Endothelial cell of umbilical vein (primary cell): ENCODE data around the gene ANKRD62. TPM values are rescaled to one million over a fixed set of nuclear protein-coding genes. Genes with fewer than 3 reads are reported as not detected.

Experiments
- BruUV-seq: library from RNA; stranded (reverse); fragments of 400-500 nt; replicated peaks from 2 replicates; lab custom pipeline; 2021; lab: Mats Ljungman, UMichigan
- CTCF ChIA-PET: fragments of 300-600, 350-600 bp; sonication (Branson Sonifier 250); formaldehyde crosslinking; loops from one replicate; lab custom pipeline; 2021; ENCODE audit warnings: antibody characterized with exemption, inconsistent platforms; lab: Charles Lee
- POLR2A ChIA-PET: fragments of 300-600, 350-600 bp; sonication (Branson Sonifier 250); formaldehyde crosslinking; loops from one replicate; lab custom pipeline; 2021; ENCODE audit warnings: antibody characterized with exemption, inconsistent platforms; lab: Charles Lee
- DNase-seq: peaks from one replicate; pipeline ENCODE4 v3.0.0-alpha.2; 2011; ENCODE audit warnings: low read depth, low spot score
- FAIRE-seq: peaks from 2 replicates; lab custom pipeline; 2011; peaks lifted over from hg19 to GRCh38; lab: Jason Lieb, UNC
- H2AFZ ChIP-seq: 2 replicates; pipeline ENCODE4 v1.6.0; 2012; ENCODE audit warnings: low read depth, low read length, control low read depth, inconsistent platforms
- H3K27ac ChIP-seq: 2 replicates; pipeline ENCODE4 v1.5.1; 2011; ENCODE audit warnings: low read depth, mild to moderate bottlenecking, control low read depth, low read length, moderate library complexity; ENCODE audit not compliant: insufficient read depth
- H3K27me3 ChIP-seq, 2 experiments: 2 replicates each; pipeline versions ENCODE4 v1.6.0 to v1.6.1; 2011; ENCODE audit warnings: low read length in 2 of 2, mixed read lengths in 1 of 2; ENCODE audit not compliant: control insufficient read depth in 2 of 2, insufficient read depth in 2 of 2
- H3K36me3 ChIP-seq, 2 experiments: 2 replicates in 1 of 2; 3 replicates in 1 of 2; pipeline ENCODE4 v1.5.1; 2011; ENCODE audit warnings: low read length in 2 of 2, mild to moderate bottlenecking in 1 of 2, moderate library complexity in 1 of 2; ENCODE audit not compliant: control insufficient read depth in 2 of 2, insufficient read depth in 2 of 2; ENCODE audit errors: extremely low read depth in 1 of 2
- H3K4me1 ChIP-seq: 3 replicates; pipeline ENCODE4 v1.5.1; 2011; ENCODE audit warnings: mild to moderate bottlenecking, low read length; ENCODE audit not compliant: control insufficient read depth, insufficient read depth; ENCODE audit errors: extremely low read depth
- H3K4me2 ChIP-seq: 2 replicates; pipeline ENCODE4 v1.6.1; 2011; ENCODE audit warnings: low read length, control low read depth, mixed read lengths; ENCODE audit not compliant: insufficient read depth
- H3K4me3 ChIP-seq, 3 experiments: fragments of 200-600 bp in 1 of 3; sonication (generic), shearing (Covaris generic) in 1 of 3; replicated peaks in 1 of 3; 2 replicates each; pipeline ENCODE4 v1.5.1; 2011 to 2016; ENCODE audit warnings: control low read depth in 3 of 3, low read length in 3 of 3, mild to moderate bottlenecking in 2 of 3, inconsistent platforms in 1 of 3, low read depth in 1 of 3, moderate library complexity in 1 of 3; ENCODE audit not compliant: insufficient read depth in 1 of 3
- H3K79me2 ChIP-seq: 2 replicates; pipeline ENCODE4 v1.6.0; 2012; ENCODE audit warnings: low read length, inconsistent platforms; ENCODE audit not compliant: control insufficient read depth, insufficient read depth
- H3K9ac ChIP-seq: replicated peaks from 2 replicates; pipeline ENCODE3; 2011; ENCODE audit warnings: low read length, control low read depth; ENCODE audit not compliant: insufficient read depth; ENCODE audit errors: extremely low read depth
- H3K9me1 ChIP-seq: replicated peaks from 3 replicates; pipeline ENCODE4 v1.6.0; 2011; ENCODE audit warnings: mild to moderate bottlenecking, low read length; ENCODE audit not compliant: control insufficient read depth, insufficient read depth; ENCODE audit errors: extremely low read depth
- H3K9me3 ChIP-seq: replicated peaks from 2 replicates; pipeline ENCODE4 v1.5.1; 2012; ENCODE audit warnings: low read length, inconsistent platforms; ENCODE audit not compliant: control insufficient read depth, insufficient read depth
- H4K20me1 ChIP-seq: replicated peaks from 2 replicates; pipeline ENCODE3; 2011; ENCODE audit warnings: mild to moderate bottlenecking, low read length; ENCODE audit not compliant: control insufficient read depth, insufficient read depth; ENCODE audit errors: extremely low read depth
- EZH2 ChIP-seq: IDR thresholded peaks from 2 replicates; pipeline ENCODE4 v1.6.1; 2012; ENCODE audit warnings: borderline replicate concordance, low read depth, mild to moderate bottlenecking, moderate library complexity, low read length, inconsistent platforms; ENCODE audit not compliant: severe bottlenecking
- FOS ChIP-seq: IDR thresholded peaks from 2 replicates; pipeline ENCODE4 v1.6.1; 2011; ENCODE audit warnings: mild to moderate bottlenecking, low read length, moderate library complexity, borderline replicate concordance; ENCODE audit not compliant: insufficient read depth
- GATA2 ChIP-seq: IDR thresholded peaks from 2 replicates; pipeline ENCODE4 v1.7.0; 2011; ENCODE audit warnings: low read depth, mild to moderate bottlenecking, moderate library complexity, mixed read lengths, low read length; ENCODE audit not compliant: insufficient read length, insufficient read depth
- JUN ChIP-seq: IDR thresholded peaks from 2 replicates; pipeline ENCODE4 v1.6.1; 2011; ENCODE audit warnings: borderline replicate concordance, low read depth; ENCODE audit not compliant: insufficient read length, insufficient read depth
- MYC ChIP-seq: IDR thresholded peaks from one replicate; pipeline ENCODE4 v1.6.1; 2011; ENCODE audit warnings: mild to moderate bottlenecking, low read depth, low read length
- POLR2A ChIP-seq: IDR thresholded peaks from 2 replicates; pipeline ENCODE4 v1.6.1; 2012; ENCODE audit warnings: low read depth, mild to moderate bottlenecking, control low read depth, low read length
- POLR2AphosphoS5 ChIP-seq: IDR thresholded peaks from 2 replicates; pipeline ENCODE4 v1.6.1; 2012; ENCODE audit warnings: low read depth, mild to moderate bottlenecking, control low read depth, low read length, moderate library complexity; ENCODE audit not compliant: insufficient read depth
- dilution Hi-C: fragments of 300-500 bp; cut with MboI; formaldehyde crosslinking; loops from one replicate; pipeline ENCODE4 v1.15.0; 2019; ENCODE audit warnings: low sequenced_read_pairs; ENCODE audit not compliant: extremely low pct_ligation_motif_present
- intact Hi-C: fragments of 100-400 bp; cut with micrococcal nuclease; formaldehyde crosslinking; loops from one replicate; pipeline ENCODE4 v1.10.0; 2022
- polyA plus RNA-seq, 4 experiments: library from polyadenylated mRNA; depleted of rRNA in 3 of 4; stranded (reverse) in 3 of 4; unstranded in 1 of 4; fragments of >200 nt; gene quantifications; 2 replicates each; pipeline versions ENCODE4 v1.2.1 to v1.2.3, GENCODE V29; 2011 to 2012; ENCODE audit warnings: missing spikeins in 1 of 4
- total RNA-seq: library from RNA; stranded (reverse); gene quantifications from 2 replicates; pipeline ENCODE4 v1.2.3, GENCODE V29; 2021
- TF ChIP-seq, protein P1 (sequence below), 2 donors: IDR thresholded peaks; 1 replicate in 1 of 2; 2 replicates in 1 of 2; pipeline ENCODE4 v1.5.1; 2011; ENCODE audit warnings: low read length in 2 of 2, mild to moderate bottlenecking in 2 of 2, moderate library complexity in 2 of 2, control low read depth in 1 of 2, inconsistent platforms in 1 of 2, low read depth in 1 of 2; ENCODE audit not compliant: insufficient read depth in 1 of 2; ENCODE audit errors: extremely low read depth in 1 of 2
- TF ChIP-seq, protein P2 (sequence below): IDR thresholded peaks from 2 replicates; pipeline ENCODE4 v1.6.1; 2011; ENCODE audit not compliant: insufficient read depth, insufficient read length

ANKRD62 gene
- total and polyA plus RNA-seq, 2 donors (not counting 3 experiments of a cell fraction or from before 2014, with no cell fraction given) = not detected

DNA sequence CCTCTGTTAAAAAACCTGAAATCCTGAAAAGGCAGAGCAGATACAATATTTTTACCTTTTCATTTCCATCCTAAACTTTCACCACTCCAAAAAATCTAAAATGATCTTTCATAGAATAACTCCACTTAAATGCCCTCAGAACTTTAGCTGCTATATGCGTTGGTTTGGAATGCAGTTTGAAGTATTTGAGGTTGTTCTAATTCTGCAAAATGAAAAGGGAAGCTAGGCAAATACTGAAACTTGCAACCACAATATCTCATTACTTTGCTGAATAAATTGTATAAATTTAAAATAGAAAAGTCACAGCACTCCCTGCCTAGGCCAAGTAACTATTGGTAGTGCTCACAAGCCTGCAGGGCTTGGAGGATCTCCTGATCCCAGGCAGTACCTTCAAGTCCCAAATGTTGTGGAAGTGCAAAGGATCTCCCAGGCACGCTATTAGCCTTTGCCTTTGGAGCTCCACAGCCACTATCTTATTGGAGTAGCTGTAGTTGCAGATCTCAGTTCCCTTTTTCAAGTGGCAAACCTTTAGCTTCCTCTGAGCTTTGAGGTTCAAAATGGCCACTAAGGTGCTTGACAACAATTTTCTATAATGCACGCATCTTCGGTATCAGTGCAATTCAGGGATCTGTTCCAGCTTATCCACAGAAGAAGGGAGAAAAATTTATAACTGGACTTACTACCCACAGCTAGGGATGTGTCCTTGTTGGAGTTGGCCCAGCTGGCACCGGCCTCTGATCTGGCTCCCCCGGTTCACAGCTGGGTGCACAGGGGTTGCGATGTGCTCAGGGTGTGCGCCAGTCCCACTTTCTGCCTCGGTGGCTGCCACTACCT, 43.4 kb upstream of the ANKRD62 start:
- Histone ChIP-seq H4K20me1 (no peaks in the 10 kb centered on the region), H3K79me2 (no peaks in the 10 kb centered on the region), H3K4me2 (no peak overlapping the region), H3K27ac (no peak overlapping the region), H3K4me1 (no peaks in the 10 kb centered on the region), H3K27me3 (peaks cover 6 to 15% of the 10 kb centered on the region in 2 experiments), H3K9me1 (no peaks in the 10 kb centered on the region), H2AFZ (no peak overlapping the region), H3K36me3 (no peaks in the 10 kb centered on the region), H3K9ac (no peak overlapping the region), H3K9me3 (no peaks in the 10 kb centered on the region), H3K4me3 (no peak overlapping the region)
- FAIRE-seq (no peak), DNase-seq (no peak)
- intact Hi-C loops = no loop called here
- dilution Hi-C loops = no loop called here
- TF ChIP-seq EZH2 = no peak
- TF ChIP-seq MYC = no peak
- TF ChIP-seq POLR2AphosphoS5 = no peak
- no peak for TF ChIP-seq POLR2A
- TF ChIP-seq, protein P1, sequence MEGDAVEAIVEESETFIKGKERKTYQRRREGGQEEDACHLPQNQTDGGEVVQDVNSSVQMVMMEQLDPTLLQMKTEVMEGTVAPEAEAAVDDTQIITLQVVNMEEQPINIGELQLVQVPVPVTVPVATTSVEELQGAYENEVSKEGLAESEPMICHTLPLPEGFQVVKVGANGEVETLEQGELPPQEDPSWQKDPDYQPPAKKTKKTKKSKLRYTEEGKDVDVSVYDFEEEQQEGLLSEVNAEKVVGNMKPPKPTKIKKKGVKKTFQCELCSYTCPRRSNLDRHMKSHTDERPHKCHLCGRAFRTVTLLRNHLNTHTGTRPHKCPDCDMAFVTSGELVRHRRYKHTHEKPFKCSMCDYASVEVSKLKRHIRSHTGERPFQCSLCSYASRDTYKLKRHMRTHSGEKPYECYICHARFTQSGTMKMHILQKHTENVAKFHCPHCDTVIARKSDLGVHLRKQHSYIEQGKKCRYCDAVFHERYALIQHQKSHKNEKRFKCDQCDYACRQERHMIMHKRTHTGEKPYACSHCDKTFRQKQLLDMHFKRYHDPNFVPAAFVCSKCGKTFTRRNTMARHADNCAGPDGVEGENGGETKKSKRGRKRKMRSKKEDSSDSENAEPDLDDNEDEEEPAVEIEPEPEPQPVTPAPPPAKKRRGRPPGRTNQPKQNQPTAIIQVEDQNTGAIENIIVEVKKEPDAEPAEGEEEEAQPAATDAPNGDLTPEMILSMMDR (IDR thresholded peaks at IDR 0.05; ENCODE audit: extremely low read depth in 1 of 2, insufficient read depth in 1 of 2, low read depth in 1 of 2, low read length in 2 of 2) = no peak
- TF ChIP-seq, protein P2, sequence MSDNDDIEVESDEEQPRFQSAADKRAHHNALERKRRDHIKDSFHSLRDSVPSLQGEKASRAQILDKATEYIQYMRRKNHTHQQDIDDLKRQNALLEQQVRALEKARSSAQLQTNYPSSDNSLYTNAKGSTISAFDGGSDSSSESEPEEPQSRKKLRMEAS = no peak
- TF ChIP-seq FOS = no peak
- no peak for TF ChIP-seq GATA2
- TF ChIP-seq JUN = no peak
- ChIA-PET POLR2A (no interaction called here), CTCF (interaction anchor here (1.5 to 1.9 kb wide), 2 partner anchors 11 to 113 kb away, joined by 6 to 7 read pairs; no protein-coding TSS in a partner anchor)
- BruUV-seq = no TSS peak
